ENCODE data around the gene OPTC. TPM values are rescaled to one million over a fixed set of nuclear protein-coding genes. Genes with fewer than 3 reads are reported as not detected.
A peak's percentile ranks its signal among the peaks of the same experiment; 100 is the strongest.

Gene OPTC
- total RNA-seq, 1 experiment from 2014 or later, result not detected

DNA sequence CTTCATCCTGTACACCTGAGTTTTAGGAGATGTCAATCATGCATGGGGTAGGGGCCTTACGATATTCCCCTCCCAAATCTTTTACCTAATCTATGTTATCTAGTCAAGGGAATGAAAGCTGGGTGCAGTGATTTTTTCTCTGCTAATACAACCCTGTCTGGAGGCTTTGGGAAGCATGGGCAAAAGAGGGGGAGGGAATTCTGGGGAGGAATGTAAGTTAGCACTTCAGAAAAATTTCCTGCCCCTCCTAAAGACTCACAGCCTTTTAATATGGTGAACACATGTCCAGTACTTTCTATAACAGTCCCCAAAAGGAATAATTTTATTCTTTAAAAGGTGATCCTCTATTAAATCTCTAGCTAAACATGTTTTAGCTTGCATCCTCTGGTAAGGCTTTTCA lies 44.0 kb upstream of the OPTC start (continued):
- TF ChIP-seq, protein P1, sequence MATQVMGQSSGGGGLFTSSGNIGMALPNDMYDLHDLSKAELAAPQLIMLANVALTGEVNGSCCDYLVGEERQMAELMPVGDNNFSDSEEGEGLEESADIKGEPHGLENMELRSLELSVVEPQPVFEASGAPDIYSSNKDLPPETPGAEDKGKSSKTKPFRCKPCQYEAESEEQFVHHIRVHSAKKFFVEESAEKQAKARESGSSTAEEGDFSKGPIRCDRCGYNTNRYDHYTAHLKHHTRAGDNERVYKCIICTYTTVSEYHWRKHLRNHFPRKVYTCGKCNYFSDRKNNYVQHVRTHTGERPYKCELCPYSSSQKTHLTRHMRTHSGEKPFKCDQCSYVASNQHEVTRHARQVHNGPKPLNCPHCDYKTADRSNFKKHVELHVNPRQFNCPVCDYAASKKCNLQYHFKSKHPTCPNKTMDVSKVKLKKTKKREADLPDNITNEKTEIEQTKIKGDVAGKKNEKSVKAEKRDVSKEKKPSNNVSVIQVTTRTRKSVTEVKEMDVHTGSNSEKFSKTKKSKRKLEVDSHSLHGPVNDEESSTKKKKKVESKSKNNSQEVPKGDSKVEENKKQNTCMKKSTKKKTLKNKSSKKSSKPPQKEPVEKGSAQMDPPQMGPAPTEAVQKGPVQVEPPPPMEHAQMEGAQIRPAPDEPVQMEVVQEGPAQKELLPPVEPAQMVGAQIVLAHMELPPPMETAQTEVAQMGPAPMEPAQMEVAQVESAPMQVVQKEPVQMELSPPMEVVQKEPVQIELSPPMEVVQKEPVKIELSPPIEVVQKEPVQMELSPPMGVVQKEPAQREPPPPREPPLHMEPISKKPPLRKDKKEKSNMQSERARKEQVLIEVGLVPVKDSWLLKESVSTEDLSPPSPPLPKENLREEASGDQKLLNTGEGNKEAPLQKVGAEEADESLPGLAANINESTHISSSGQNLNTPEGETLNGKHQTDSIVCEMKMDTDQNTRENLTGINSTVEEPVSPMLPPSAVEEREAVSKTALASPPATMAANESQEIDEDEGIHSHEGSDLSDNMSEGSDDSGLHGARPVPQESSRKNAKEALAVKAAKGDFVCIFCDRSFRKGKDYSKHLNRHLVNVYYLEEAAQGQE (IDR thresholded peaks at IDR 0.05; ENCODE audit: low read depth), result no peak
- TF ChIP-seq CEBPB (IDR thresholded peaks at IDR 0.05; ENCODE audit: low read depth), result no peak
- no peak for TF ChIP-seq POLR2A (IDR thresholded peaks at IDR 0.05; ENCODE audit: borderline replicate concordance, extremely low read depth, insufficient read depth, insufficient read length)
- no peak for TF ChIP-seq CBX3 (IDR thresholded peaks at IDR 0.05; ENCODE audit: low read depth)
- no peak for TF ChIP-seq SRF (IDR thresholded peaks at IDR 0.05; ENCODE audit: low read depth)
- TF ChIP-seq EZH2phosphoT487 (IDR thresholded peaks at IDR 0.05; ENCODE audit: borderline replicate concordance), result no peak

DNA sequence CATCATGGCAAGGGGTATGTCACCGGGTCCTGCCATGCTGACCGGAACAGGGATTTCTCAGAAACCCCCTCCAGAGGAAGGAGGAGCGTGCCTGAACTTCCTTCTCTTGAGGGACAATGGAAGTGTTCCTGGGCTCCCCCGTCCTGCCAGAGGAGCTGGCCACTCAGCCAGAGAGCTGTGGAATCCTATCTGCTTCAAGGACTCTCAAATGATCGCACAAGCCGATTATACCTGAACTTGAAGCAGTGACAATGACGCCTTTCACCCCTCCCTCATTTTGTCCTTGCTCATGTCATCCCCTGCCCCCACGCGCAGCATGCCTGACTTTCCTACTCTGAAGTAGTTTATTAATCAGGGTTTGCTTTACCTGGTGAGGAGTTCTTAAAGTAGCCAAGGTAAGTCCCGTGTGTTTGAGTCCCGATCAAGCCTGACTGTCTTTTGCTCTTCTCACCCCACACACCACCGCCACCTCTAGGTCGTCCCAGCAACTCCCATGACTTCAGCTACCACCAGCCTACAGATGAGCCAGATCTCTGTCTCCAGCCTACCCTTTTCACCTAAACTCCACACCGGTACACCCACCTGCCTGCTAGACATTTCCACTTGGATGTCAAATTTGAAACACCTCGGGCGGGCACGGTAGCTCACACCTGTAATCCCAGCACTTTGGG lies 43.3 kb upstream of the OPTC start:
- Histone ChIP-seq H3K36me3 (ENCODE audit: control insufficient read depth in 1 of 2, insufficient read depth in 2 of 2, low read length in 2 of 2) (no peaks in the 10 kb centered on the region), H3K27ac (ENCODE audit: low read depth, low read length) (no peak overlapping the region), H3K4me3 (replicated peaks in 1 of 2; ENCODE audit: low read depth in 1 of 2, low read length in 2 of 2) (no peak overlapping the region), H3K4me1 (ENCODE audit: control insufficient read depth in 1 of 2, insufficient read depth in 2 of 2, low read length in 2 of 2) (no peaks in the 10 kb centered on the region), H3K27me3 (ENCODE audit: insufficient read depth, low read length) (peaks cover 30% of the 10 kb centered on the region; the same call in 1 of the 2 replicates), H3K9ac (ENCODE audit: low read length) (no peak overlapping the region), H3K4me2 (ENCODE audit: low read length) (no peak overlapping the region), H3K9me2 (ENCODE audit: insufficient read depth) (no peaks in the 10 kb centered on the region), H4K20me1 (ENCODE audit: insufficient read depth) (no peaks in the 10 kb centered on the region), H3K9me3 (ENCODE audit: control insufficient read depth in 1 of 2, insufficient read depth in 1 of 2, low read depth in 1 of 2, low read length in 2 of 2) (no peaks in the 10 kb centered on the region), H3K79me2 (ENCODE audit: insufficient read depth, low read length) (no peaks in the 10 kb centered on the region), H2AFZ (ENCODE audit: low read depth, low read length, poor library complexity, severe bottlenecking) (no peak overlapping the region)
- ChIA-PET CTCF (interaction anchor here (1.1 kb wide), 1 partner anchor 183 kb away, joined by 4 read pairs; no protein-coding TSS in a partner anchor), RAD21 (ENCODE audit: low non-redundant PET in 1 of 2, low total read pairs in 2 of 2, uncharacterized antibody in 2 of 2, unreplicated experiment in 2 of 2) (no interaction called here), POLR2A (no interaction called here)
- ATAC-seq, result peak; percentile 50; the same call in 1 of the 2 replicates
- no peak for DNase-seq (ENCODE audit: low read depth, low spot score)
- intact Hi-C loops (cut with micrococcal nuclease), result no loop called here
- TF ChIP-seq, protein P2, sequence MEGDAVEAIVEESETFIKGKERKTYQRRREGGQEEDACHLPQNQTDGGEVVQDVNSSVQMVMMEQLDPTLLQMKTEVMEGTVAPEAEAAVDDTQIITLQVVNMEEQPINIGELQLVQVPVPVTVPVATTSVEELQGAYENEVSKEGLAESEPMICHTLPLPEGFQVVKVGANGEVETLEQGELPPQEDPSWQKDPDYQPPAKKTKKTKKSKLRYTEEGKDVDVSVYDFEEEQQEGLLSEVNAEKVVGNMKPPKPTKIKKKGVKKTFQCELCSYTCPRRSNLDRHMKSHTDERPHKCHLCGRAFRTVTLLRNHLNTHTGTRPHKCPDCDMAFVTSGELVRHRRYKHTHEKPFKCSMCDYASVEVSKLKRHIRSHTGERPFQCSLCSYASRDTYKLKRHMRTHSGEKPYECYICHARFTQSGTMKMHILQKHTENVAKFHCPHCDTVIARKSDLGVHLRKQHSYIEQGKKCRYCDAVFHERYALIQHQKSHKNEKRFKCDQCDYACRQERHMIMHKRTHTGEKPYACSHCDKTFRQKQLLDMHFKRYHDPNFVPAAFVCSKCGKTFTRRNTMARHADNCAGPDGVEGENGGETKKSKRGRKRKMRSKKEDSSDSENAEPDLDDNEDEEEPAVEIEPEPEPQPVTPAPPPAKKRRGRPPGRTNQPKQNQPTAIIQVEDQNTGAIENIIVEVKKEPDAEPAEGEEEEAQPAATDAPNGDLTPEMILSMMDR (IDR thresholded peaks at IDR 0.05 in 2 of 3, conservative IDR thresholded peaks at IDR 0.05 in 1 of 3; ENCODE audit: borderline replicate concordance in 1 of 3, insufficient read depth in 1 of 3, low read depth in 2 of 3, low read length in 2 of 3), result 0 out of 6 replicates have a peak, but pooled peaks of 1 of the 3 experiments have one; percentile 8
- TF ChIP-seq RAD21 (IDR thresholded peaks at IDR 0.05; ENCODE audit: low read depth) (no peak), ZFX (IDR thresholded peaks at IDR 0.05) (no peak), JUND (IDR thresholded peaks at IDR 0.05) (no peak)
- TF ChIP-seq, protein P3, sequence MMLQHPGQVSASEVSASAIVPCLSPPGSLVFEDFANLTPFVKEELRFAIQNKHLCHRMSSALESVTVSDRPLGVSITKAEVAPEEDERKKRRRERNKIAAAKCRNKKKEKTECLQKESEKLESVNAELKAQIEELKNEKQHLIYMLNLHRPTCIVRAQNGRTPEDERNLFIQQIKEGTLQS (IDR thresholded peaks at IDR 0.05), result no peak
- BruUV-seq (replicated peaks), result no TSS peak
